Sigmoid colon (tissue), 7 donors: Measurements from ENCODE around the gene GPC1. TPM values are rescaled to one million over a fixed set of nuclear protein-coding genes. Genes with fewer than 3 reads are reported as not detected.

Source experiments
- DNase-seq: peaks from one replicate; pipeline ENCODE4 v3.0.0-alpha.2; 2019
- H3K27ac ChIP-seq, 4 donors: fragments of 200-600 bp; sonication (generic); one replicate each; pipeline ENCODE4 v1.5.1; 2016 to 2019; ENCODE audit warnings: mild to moderate bottlenecking in 1 of 4
- H3K27me3 ChIP-seq, 3 donors: fragments of 200-600 bp; sonication (generic); one replicate each; pipeline ENCODE4 v1.5.1; 2019; ENCODE audit warnings: mild to moderate bottlenecking in 1 of 3
- H3K36me3 ChIP-seq, 4 donors: fragments of 200-600 bp; sonication (generic); one replicate each; pipeline ENCODE4 v1.5.1; 2016 to 2019
- H3K4me1 ChIP-seq, 4 donors: fragments of 200-600 bp; sonication (generic); one replicate each; pipeline ENCODE4 v1.5.1; 2017 to 2019
- H3K4me3 ChIP-seq, 4 donors: fragments of 200-600 bp; sonication (generic); one replicate each; pipeline ENCODE4 v1.5.1; 2017 to 2019; ENCODE audit warnings: mild to moderate bottlenecking in 2 of 4, moderate library complexity in 1 of 4
- H3K9me3 ChIP-seq, 4 donors: fragments of 200-600 bp in 3 of 4; sonication (generic) in 3 of 4; one replicate each; pipeline versions ENCODE4 v1.5.1 to v1.6.1; 2013 to 2019
- CTCF ChIP-seq, 4 experiments: fragments of 450-650 bp in 3 of 4; fragments of 200-600 bp in 1 of 4; IDR thresholded peaks; one replicate each; pipeline ENCODE4 v1.5.1; 2016 to 2019; ENCODE audit warnings: antibody characterized with exemption in 4 of 4, mild to moderate bottlenecking in 3 of 4, moderate library complexity in 2 of 4
- EP300 ChIP-seq, 4 donors: sonication (generic); formaldehyde crosslinking; IDR thresholded peaks; one replicate each; pipeline ENCODE4 v1.6.1; 2017; ENCODE audit warnings: antibody characterized with exemption in 4 of 4
- POLR2A ChIP-seq, 2 donors: fragments of 450-650 bp; IDR thresholded peaks; one replicate each; pipeline ENCODE4 v1.6.1; 2016; ENCODE audit warnings: antibody characterized with exemption in 2 of 2, mild to moderate bottlenecking in 2 of 2, moderate library complexity in 2 of 2
- POLR2AphosphoS5 ChIP-seq, 4 donors: sonication (generic); formaldehyde crosslinking; IDR thresholded peaks; one replicate each; pipeline ENCODE4 v1.6.1; 2017; ENCODE audit warnings: antibody characterized with exemption in 4 of 4
- WGBS, 2 donors: extraction: QIAGEN DNeasy Blood & Tissue Kit; methylation state at CpG; one replicate each; pipeline ENCODE4 v1.1.7; 2013; 5-methylcytosine and 5-hydroxymethylcytosine counted together
- intact Hi-C: fragments of 100-400 bp; cut with DNase I; formaldehyde crosslinking; loops from one replicate; pipeline ENCODE4 v1.15.1; 2023
- polyA plus RNA-seq, 3 donors: library from polyadenylated mRNA; stranded (reverse); fragments of 200-250 nt; gene quantifications; one replicate each; pipeline ENCODE4 v1.2.3, GENCODE V29; 2013
- total RNA-seq, 4 donors: library from RNA; depleted of rRNA; stranded (reverse); fragments of >200 nt; gene quantifications; one replicate each; pipeline ENCODE4 v1.1.0, GENCODE V29; 2016
- donor health status: healthy with polysubstance abuse.
- donor health status: Bipolar disorder and iron deficiency.
- donor health status: healthy.

The GPC1 gene
- total and polyA plus RNA-seq, 7 donors = 3.0 to 30.7 (median 15.8) TPM

- Histone ChIP-seq H3K36me3 (peaks cover 0 to 54% (median 12%) of the 10 kb centered on the region in 4 donors), H3K9me3 (no peaks in the 10 kb centered on the region), H3K27me3 (no peaks in the 10 kb centered on the region), H3K4me1 (no peaks in the 10 kb centered on the region), H3K4me3 (no peak overlapping the region), H3K27ac (no peak overlapping the region)
- TF ChIP-seq CTCF (IDR thresholded peaks at IDR 0.05) (no peak), POLR2AphosphoS5 (IDR thresholded peaks at IDR 0.05) (no peak), POLR2A (IDR thresholded peaks at IDR 0.05) (no peak), EP300 (IDR thresholded peaks at IDR 0.05) (no peak)
- 92 to 95% methylated on average over 22 of the region's 22 CpGs for WGBS, 2 donors
- intact Hi-C loops = no loop called here
- peak; percentile 59 for DNase-seq
Observed at GRCh38 chr2:240463274-240463865, 27.9 kb downstream of the GPC1 start.

- intact Hi-C loops = no loop called here
- peak; percentile 60 for DNase-seq
- peaks cover 0 to 54% (median 12%) of the 10 kb centered on the region in 4 donors for H3K36me3 ChIP-seq
- H3K27ac ChIP-seq = no peak overlapping the region
- no peaks in the 10 kb centered on the region for H3K27me3 ChIP-seq
- 96% methylated on average over 21 of the region's 21 CpGs for WGBS, 2 donors
- no peaks in the 10 kb centered on the region for H3K9me3 ChIP-seq
- H3K4me3 ChIP-seq = no peak overlapping the region
- TF ChIP-seq POLR2A (IDR thresholded peaks at IDR 0.05) (no peak), CTCF (IDR thresholded peaks at IDR 0.05) (no peak), EP300 (IDR thresholded peaks at IDR 0.05) (no peak), POLR2AphosphoS5 (IDR thresholded peaks at IDR 0.05) (no peak)
- H3K4me1 ChIP-seq = no peaks in the 10 kb centered on the region
Observed at GRCh38 chr2:240463866-240464481, 28.5 kb downstream of the GPC1 start.

DNA sequence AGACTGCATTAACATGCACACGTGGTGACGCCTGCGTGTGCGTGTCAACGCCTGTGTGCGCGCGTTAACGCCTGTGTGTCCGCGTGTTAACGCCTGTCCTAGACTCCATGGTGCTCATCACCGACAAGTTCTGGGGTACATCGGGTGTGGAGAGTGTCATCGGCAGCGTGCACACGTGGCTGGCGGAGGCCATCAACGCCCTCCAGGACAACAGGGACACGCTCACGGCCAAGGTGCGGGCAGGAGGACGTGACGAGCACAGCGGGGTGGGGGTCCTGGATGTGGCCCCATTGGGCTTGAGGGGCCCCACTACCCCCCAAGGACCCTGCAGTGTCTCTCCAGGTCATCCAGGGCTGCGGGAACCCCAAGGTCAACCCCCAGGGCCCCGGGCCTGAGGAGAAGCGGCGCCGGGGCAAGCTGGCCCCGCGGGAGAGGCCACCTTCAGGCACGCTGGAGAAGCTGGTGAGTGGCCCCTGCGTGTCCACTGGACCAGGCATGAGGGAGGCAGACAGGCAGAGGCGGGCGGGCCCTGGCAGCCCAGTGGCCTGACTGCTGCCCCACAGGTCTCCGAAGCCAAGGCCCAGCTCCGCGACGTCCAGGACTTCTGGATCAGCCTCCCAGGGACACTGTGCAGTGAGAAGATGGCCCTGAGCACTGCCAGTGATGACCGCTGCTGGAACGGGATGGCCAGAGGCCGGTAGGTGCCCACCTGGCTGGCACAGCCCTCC, 29.2 kb downstream of the GPC1 start:
- intact Hi-C loops = no loop called here
- H3K4me1 ChIP-seq = no peaks in the 10 kb centered on the region
- peak; percentile 53 for DNase-seq
- H3K9me3 ChIP-seq = no peaks in the 10 kb centered on the region
- H3K27ac ChIP-seq = no peak overlapping the region
- H3K4me3 ChIP-seq = no peak overlapping the region
- H3K27me3 ChIP-seq = no peaks in the 10 kb centered on the region
- H3K36me3 ChIP-seq = peaks cover 0 to 54% (median 12%) of the 10 kb centered on the region in 4 donors
- TF ChIP-seq EP300 (IDR thresholded peaks at IDR 0.05) = no peak
- no peak for TF ChIP-seq POLR2A (IDR thresholded peaks at IDR 0.05)
- no peak for TF ChIP-seq POLR2AphosphoS5 (IDR thresholded peaks at IDR 0.05)
- TF ChIP-seq CTCF (IDR thresholded peaks at IDR 0.05) = no peak
- WGBS, 2 donors = 93 to 97% methylated on average over 43 of the region's 43 CpGs

GRCh38 chr2:240465268-240465764, 29.9 kb downstream of the GPC1 start:
- intact Hi-C loops = no loop called here
- Histone ChIP-seq H3K36me3 (peaks cover 0 to 50% (median 12%) of the 10 kb centered on the region in 4 donors), H3K27me3 (no peaks in the 10 kb centered on the region), H3K4me3 (no peak overlapping the region), H3K27ac (no peak overlapping the region), H3K4me1 (no peaks in the 10 kb centered on the region), H3K9me3 (no peaks in the 10 kb centered on the region)
- TF ChIP-seq POLR2AphosphoS5 (IDR thresholded peaks at IDR 0.05) (no peak), CTCF (IDR thresholded peaks at IDR 0.05) (no peak), POLR2A (IDR thresholded peaks at IDR 0.05) (no peak), EP300 (IDR thresholded peaks at IDR 0.05) (no peak)
- WGBS, 2 donors = 92% methylated on average over 22 of the region's 22 CpGs
- peak; percentile 45 for DNase-seq
